ENCODE data around the gene TMOD1. TPM values are rescaled to one million over a fixed set of nuclear protein-coding genes. Genes with fewer than 3 reads are reported as not detected.

Gene TMOD1
- total RNA-seq, 4 donors from 2014 or later = 5.9 to 93.7 (median 22.2) TPM

DNA sequence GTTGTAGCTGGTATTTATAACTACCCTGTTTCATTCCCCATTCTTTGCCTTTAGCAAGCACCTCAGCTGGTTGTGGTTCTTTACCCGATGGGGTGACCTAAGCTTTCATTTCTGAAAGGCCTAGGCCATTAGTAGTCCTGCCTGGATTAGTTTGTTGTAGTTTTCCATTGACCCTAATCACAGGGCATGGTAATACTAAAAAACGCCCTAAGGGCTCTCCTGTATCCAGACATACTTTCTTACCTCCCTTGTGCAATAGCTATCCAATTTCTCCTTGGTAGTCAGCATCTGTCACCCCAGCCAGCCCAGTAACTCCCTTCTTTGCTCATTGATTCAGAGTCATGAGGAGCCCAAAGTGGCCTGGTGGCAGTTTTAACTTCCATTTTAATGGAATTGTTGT, 24.0 kb downstream of the TMOD1 start:
- Histone ChIP-seq H3K4me1 (peaks cover 0 to 8% of the 10 kb centered on the region in 2 donors), H3K27me3 (no peaks in the 10 kb centered on the region), H3K9me3 (no peaks in the 10 kb centered on the region), H3K4me3 (no peak overlapping the region), H3K36me3 (no peaks in the 10 kb centered on the region), H3K27ac (no peak overlapping the region)
- intact Hi-C loops (cut with DNase I; ENCODE audit: low total_unique reads) = no loop called here
- TF ChIP-seq POLR2A (IDR thresholded peaks at IDR 0.05) = no peak
- TF ChIP-seq, protein P1, sequence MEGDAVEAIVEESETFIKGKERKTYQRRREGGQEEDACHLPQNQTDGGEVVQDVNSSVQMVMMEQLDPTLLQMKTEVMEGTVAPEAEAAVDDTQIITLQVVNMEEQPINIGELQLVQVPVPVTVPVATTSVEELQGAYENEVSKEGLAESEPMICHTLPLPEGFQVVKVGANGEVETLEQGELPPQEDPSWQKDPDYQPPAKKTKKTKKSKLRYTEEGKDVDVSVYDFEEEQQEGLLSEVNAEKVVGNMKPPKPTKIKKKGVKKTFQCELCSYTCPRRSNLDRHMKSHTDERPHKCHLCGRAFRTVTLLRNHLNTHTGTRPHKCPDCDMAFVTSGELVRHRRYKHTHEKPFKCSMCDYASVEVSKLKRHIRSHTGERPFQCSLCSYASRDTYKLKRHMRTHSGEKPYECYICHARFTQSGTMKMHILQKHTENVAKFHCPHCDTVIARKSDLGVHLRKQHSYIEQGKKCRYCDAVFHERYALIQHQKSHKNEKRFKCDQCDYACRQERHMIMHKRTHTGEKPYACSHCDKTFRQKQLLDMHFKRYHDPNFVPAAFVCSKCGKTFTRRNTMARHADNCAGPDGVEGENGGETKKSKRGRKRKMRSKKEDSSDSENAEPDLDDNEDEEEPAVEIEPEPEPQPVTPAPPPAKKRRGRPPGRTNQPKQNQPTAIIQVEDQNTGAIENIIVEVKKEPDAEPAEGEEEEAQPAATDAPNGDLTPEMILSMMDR (IDR thresholded peaks at IDR 0.05) = no peak
- peak in 1 of 2 donors; percentile 1 for DNase-seq

DNA sequence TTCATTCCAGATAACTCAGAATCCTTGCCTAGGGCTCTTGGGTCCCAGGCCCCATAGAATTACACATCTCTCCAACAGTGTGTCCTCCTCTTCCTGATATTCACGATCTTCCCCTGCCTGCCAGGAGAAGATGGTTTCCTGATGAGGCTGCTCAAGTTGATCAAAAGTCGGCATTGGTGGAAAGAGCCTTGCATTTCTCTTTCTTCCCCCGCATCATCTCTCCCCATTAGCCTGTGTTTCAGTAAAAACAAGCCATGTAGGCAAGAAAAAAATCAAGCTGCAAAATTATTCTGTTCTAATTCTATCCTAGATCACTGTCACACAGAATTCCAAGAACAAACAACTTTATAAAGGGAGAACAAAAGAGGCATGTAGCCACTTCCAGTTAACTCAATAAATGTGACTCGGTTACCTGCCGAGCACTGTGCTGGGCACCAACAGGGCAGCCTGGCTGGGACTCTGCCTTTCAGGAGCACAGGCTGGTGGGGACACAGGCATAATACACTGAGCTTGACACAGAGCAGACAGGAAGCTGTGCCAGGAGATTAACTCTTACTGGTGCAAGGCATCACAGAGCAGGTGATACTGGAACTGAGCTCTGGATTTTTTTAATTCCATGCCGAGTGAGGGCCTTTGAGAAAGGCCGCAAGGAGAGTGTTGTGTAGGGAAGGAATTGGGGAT, 25.6 kb downstream of the TMOD1 start:
- H3K36me3 ChIP-seq = no peaks in the 10 kb centered on the region
- H3K27me3 ChIP-seq = no peaks in the 10 kb centered on the region
- intact Hi-C loops (cut with DNase I; ENCODE audit: low total_unique reads) = no loop called here
- no peaks in the 10 kb centered on the region for H3K9me3 ChIP-seq
- peak in 1 of 2 donors; percentile 9 for DNase-seq
- H3K4me3 ChIP-seq = no peak overlapping the region
- peak overlapping the region; percentile 75 to 94 for H3K27ac ChIP-seq
- TF ChIP-seq, protein P1 (IDR thresholded peaks at IDR 0.05) = no peak
- TF ChIP-seq POLR2A (IDR thresholded peaks at IDR 0.05) = no peak
- peaks cover 0 to 8% of the 10 kb centered on the region in 2 donors for H3K4me1 ChIP-seq

DNA sequence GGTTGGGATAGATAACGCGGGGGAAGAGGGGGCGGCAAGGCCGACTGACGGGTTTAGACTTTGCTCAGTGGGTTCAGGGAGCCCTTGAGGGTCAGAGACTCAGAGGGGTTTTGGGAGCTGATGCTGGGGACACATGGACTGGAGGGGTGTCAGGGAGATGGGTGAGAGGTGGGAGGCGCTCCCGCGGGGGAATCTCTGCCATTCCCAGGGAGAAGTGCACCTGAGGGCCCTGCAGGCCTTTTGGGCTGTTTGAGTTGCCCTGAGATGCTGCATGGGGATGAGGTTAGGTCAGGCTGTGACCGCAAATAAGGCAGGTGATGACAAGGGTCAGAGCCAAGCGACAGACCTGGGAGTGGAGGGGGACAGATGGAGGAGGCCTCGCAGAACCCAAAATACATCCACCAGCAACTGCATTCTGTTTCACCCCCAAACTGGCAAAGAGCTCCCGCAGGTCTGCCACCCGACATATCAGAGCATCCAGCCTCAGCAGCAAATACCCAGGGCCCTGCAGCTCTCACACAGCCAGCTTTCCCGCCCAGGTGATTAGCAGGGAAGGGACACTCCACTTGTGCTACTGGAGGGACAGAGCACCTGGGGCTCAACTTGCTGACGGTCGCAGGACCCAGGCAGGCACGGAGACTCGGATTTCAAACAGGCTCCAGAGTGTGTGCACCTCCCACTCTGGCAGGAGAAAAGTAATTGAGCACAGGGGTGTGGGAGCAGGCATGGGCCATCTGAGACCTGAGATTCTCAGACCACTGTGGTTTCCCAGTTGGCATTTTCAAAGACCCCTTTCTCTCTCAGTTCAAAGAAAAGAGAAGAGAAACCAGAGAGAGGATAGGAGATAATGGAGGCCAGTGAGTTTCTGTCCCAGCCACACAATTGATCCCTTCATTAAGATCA, 26.4 kb downstream of the TMOD1 start:
- H3K27ac ChIP-seq = peak overlapping the region; percentile 75 to 94
- H3K9me3 ChIP-seq = no peaks in the 10 kb centered on the region
- H3K4me1 ChIP-seq = peaks cover 0 to 15% of the 10 kb centered on the region in 2 donors
- no peaks in the 10 kb centered on the region for H3K36me3 ChIP-seq
- H3K27me3 ChIP-seq = no peaks in the 10 kb centered on the region
- DNase-seq = peak in 1 of 2 donors; percentile 18
- no peak overlapping the region for H3K4me3 ChIP-seq
- intact Hi-C loops (cut with DNase I; ENCODE audit: low total_unique reads) = no loop called here
- no peak for TF ChIP-seq POLR2A (IDR thresholded peaks at IDR 0.05)
- TF ChIP-seq, protein P1 (IDR thresholded peaks at IDR 0.05) = no peak

DNA sequence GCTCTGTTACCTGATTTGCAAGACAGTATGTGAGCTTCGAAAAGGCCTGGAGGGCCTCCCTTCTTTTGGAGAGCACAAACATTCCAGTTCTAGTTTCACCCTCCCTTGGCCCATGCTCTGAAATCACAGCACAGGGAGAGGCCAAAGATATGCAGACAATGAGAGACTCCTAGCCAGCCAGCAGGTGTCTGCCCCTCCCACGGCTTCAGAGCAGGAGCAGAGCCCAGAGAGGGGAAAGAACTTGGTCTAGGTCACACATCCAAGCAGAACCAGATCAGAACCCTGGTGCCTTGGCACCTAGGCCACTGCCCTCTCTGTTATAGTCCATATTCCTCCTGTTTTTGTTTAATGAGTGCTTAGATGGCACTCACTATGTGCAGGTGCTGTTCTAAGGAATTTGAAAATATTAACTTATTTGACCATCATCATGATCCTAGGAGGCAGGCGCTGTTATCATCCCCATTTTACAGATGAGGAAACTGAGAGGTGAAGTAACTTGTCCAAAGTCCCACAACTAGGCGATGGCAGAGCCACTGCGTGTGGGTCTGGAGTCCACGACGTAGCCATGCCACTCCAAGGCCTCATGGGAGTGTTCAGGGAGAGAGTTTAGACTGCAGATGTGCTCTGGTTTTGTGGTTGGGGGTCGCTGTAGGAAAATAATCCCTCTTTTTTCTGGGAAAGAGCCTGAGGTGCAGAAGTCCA, 27.2 kb downstream of the TMOD1 start:
- peak in 1 of 2 donors; percentile 24 for DNase-seq
- intact Hi-C loops (cut with DNase I; ENCODE audit: low total_unique reads) = no loop called here
- peak overlapping the region; percentile 75 to 94 for H3K27ac ChIP-seq
- no peaks in the 10 kb centered on the region for H3K36me3 ChIP-seq
- no peaks in the 10 kb centered on the region for H3K27me3 ChIP-seq
- no peak for TF ChIP-seq POLR2A (IDR thresholded peaks at IDR 0.05)
- TF ChIP-seq, protein P1 (IDR thresholded peaks at IDR 0.05) = no peak
- H3K9me3 ChIP-seq = no peaks in the 10 kb centered on the region
- H3K4me1 ChIP-seq = peaks cover 0 to 15% of the 10 kb centered on the region in 2 donors
- no peak overlapping the region for H3K4me3 ChIP-seq

Measured in uterus (tissue), 4 donors.